NCI-H1092 (cell line): ENCODE measurements around the gene VRK3.
A peak's percentile ranks its signal among the peaks of the same experiment; 100 is the strongest.
"Not testable (repeated sequence)": the region's sequence is repeated elsewhere in the genome, so short reads cannot be mapped to it uniquely, and the experiment has no call there.

ENCODE experiments used
- DNase-seq: peaks from one replicate; lab custom pipeline; 2025; lab: John Stamatoyannopoulos, UW

The VRK3 gene

GRCh38 chr19:49956115-49956495 lies 69.1 kb downstream of the VRK3 start:
- DNase-seq = no peak

GRCh38 chr19:49954933-49955332 lies 70.2 kb downstream of the VRK3 start:
- no peak for DNase-seq

- DNase-seq = no peak
Observed at GRCh38 chr19:49954092-49954829, 70.9 kb downstream of the VRK3 start.

- DNase-seq = no peak
Observed at GRCh38 chr19:49953416-49953815, 71.8 kb downstream of the VRK3 start.

- no peak for DNase-seq
Observed at GRCh38 chr19:49952906-49953305, 72.3 kb downstream of the VRK3 start.

GRCh38 chr19:49952479-49952836 lies 72.7 kb downstream of the VRK3 start:
- DNase-seq = no peak

GRCh38 chr19:49951806-49952478 lies 73.2 kb downstream of the VRK3 start:
- DNase-seq = no peak

GRCh38 chr19:49950956-49951526 lies 74.1 kb downstream of the VRK3 start:
- no peak for DNase-seq

- no peak for DNase-seq
Observed at GRCh38 chr19:49950590-49950948, 74.6 kb downstream of the VRK3 start.

GRCh38 chr19:49949742-49950589 lies 75.2 kb downstream of the VRK3 start:
- DNase-seq = no peak

GRCh38 chr19:49946415-49946814 lies 78.8 kb downstream of the VRK3 start:
- DNase-seq = no peak

GRCh38 chr19:49944567-49944966 lies 80.6 kb downstream of the VRK3 start:
- DNase-seq = not testable (repeated sequence)

- no peak for DNase-seq
Observed at GRCh38 chr19:49940482-49940791, 84.7 kb downstream of the VRK3 start.

GRCh38 chr19:49939721-49940481 lies 85.3 kb downstream of the VRK3 start:
- DNase-seq = no peak

GRCh38 chr19:49938662-49939061 lies 86.5 kb downstream of the VRK3 start:
- DNase-seq = no peak

- DNase-seq = peak; percentile 38
Observed at GRCh38 chr19:49937750-49938381, 87.3 kb downstream of the VRK3 start.

GRCh38 chr19:49936549-49936948 lies 88.6 kb downstream of the VRK3 start:
- no peak for DNase-seq

- DNase-seq = no peak
Observed at GRCh38 chr19:49933643-49934042, 91.5 kb downstream of the VRK3 start.

GRCh38 chr19:49932731-49933131 lies 92.4 kb downstream of the VRK3 start:
- no peak for DNase-seq

- DNase-seq = no peak
Observed at GRCh38 chr19:49932041-49932451, 93.1 kb downstream of the VRK3 start.

GRCh38 chr19:49931293-49932040 lies 93.7 kb downstream of the VRK3 start:
- DNase-seq = no peak
